ENCODE data around the gene IL6. TPM values are rescaled to one million over a fixed set of nuclear protein-coding genes. Genes with fewer than 3 reads are reported as not detected.

Gene IL6
- polyA plus RNA-seq, 2 of the 4 experiments (the other 2 are of a cell fraction) = 1.3 to 2.9 TPM

- FAIRE-seq = no peak
- Histone ChIP-seq H3K27ac (peak overlapping the region; percentile 76 to 82), H3K4me3 (no peak overlapping the region)
Measured at GRCh38 chr7:22717760-22718159, 9.2 kb upstream of the IL6 start.

GRCh38 chr7:22718200-22718711 lies 8.7 kb upstream of the IL6 start:
- ATAC-seq (peak; percentile 92 to 95), FAIRE-seq (peak; percentile 95), DNase-seq (ENCODE audit: low read depth in 1 of 2, low spot score in 1 of 2) (peak in 1 of 2 experiments; percentile 76)
- Histone ChIP-seq H3K4me3 (no peak overlapping the region), H3K4me1 (peaks cover 23% of the 10 kb centered on the region), H3K4me2 (peak overlapping the region; percentile 73), H3K9me3 (no peaks in the 10 kb centered on the region), H3K27ac (peak overlapping the region; percentile 76 to 82)
- CTCF ChIA-PET = interaction anchor here (1.4 to 6.4 kb wide), 5 partner anchors 8 to 341 kb away, joined by 3 to 62 read pairs (median 17); partner anchors contain the start of gene IL6
- POLR2A ChIA-PET = interaction anchor here (0.6 to 1.5 kb wide), 5 partner anchors 8 to 156 kb away, joined by 3 to 12 read pairs (median 3); partner anchors contain the start of gene IL6
- 13% methylated on average over 6 of the region's 6 CpGs for WGBS (ENCODE audit: missing lambda C conversion rate)
- TF ChIP-seq ZFP36 (IDR thresholded peaks at IDR 0.05; ENCODE audit: borderline replicate concordance, partially characterized antibody) (no peak), GATA3 (IDR thresholded peaks at IDR 0.05; ENCODE audit: borderline replicate concordance) (peak; percentile 75), SREBF2 (IDR thresholded peaks at IDR 0.05) (no peak), RNF2 (IDR thresholded peaks at IDR 0.05; ENCODE audit: borderline replicate concordance, low read depth) (no peak), CHD4 (IDR thresholded peaks at IDR 0.05; ENCODE audit: borderline replicate concordance) (no peak), E2F6 (IDR thresholded peaks at IDR 0.05; ENCODE audit: borderline replicate concordance, low read depth) (0 out of 2 replicates have a peak, but pooled peaks have one; percentile 44), JUNB (IDR thresholded peaks at IDR 0.05) (peak; percentile 88), TP53 (CRISPR knock-in tag; IDR thresholded peaks at IDR 0.05) (no peak), SMC3 (IDR thresholded peaks at IDR 0.05) (no peak), HOXB5 (CRISPR knock-in tag; IDR thresholded peaks at IDR 0.05) (no peak), POLR2AphosphoS2 (conservative IDR thresholded peaks at IDR 0.05; ENCODE audit: low read length) (no peak), FOSB (CRISPR knock-in tag; IDR thresholded peaks at IDR 0.05) (no peak), NR3C1 (IDR thresholded peaks at IDR 0.05) (no peak), RCOR1 (IDR thresholded peaks at IDR 0.05; ENCODE audit: low read depth, low read length) (no peak), RARB (CRISPR knock-in tag; IDR thresholded peaks at IDR 0.05) (no peak), EP300 (IDR thresholded peaks at IDR 0.05) (peak; percentile 72 to 77; a peak in 2 of 5 replicates), RFX5 (IDR thresholded peaks at IDR 0.05) (no peak), KDM5A (IDR thresholded peaks at IDR 0.05) (no peak), ESRRA (IDR thresholded peaks at IDR 0.05; ENCODE audit: borderline replicate concordance, low read length) (no peak), CTCF (IDR thresholded peaks at IDR 0.05) (no peak), MAFK (IDR thresholded peaks at IDR 0.05; ENCODE audit: partially characterized antibody) (peak; percentile 36), ATOH8 (CRISPR knock-in tag; IDR thresholded peaks at IDR 0.05; ENCODE audit: low read depth) (peak; percentile 46; the same call in 1 of the 2 replicates), HEYL (CRISPR knock-in tag; IDR thresholded peaks at IDR 0.05) (peak; percentile 45; the same call in 1 of the 2 replicates)
- TF ChIP-seq, protein P1, sequence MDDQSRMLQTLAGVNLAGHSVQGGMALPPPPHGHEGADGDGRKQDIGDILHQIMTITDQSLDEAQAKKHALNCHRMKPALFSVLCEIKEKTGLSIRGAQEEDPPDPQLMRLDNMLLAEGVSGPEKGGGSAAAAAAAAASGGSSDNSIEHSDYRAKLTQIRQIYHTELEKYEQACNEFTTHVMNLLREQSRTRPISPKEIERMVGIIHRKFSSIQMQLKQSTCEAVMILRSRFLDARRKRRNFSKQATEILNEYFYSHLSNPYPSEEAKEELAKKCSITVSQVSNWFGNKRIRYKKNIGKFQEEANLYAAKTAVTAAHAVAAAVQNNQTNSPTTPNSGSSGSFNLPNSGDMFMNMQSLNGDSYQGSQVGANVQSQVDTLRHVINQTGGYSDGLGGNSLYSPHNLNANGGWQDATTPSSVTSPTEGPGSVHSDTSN (IDR thresholded peaks at IDR 0.05) = no peak

More at GRCh38 chr7:22717760-22718159, 9.2 kb upstream of the IL6 start:
- ATAC-seq (peak; percentile 60 to 68), DNase-seq (ENCODE audit: low read depth in 1 of 2, low spot score in 1 of 2) (no peak)
- ChIA-PET CTCF (interaction anchor here (1.4 to 6.4 kb wide), 6 partner anchors 8 to 342 kb away, joined by 3 to 62 read pairs (median 12); partner anchors contain the start of gene IL6), POLR2A (interaction anchor here (0.7 to 1.5 kb wide), 3 partner anchors 9 to 156 kb away, joined by 3 to 4 read pairs (median 3); partner anchors contain the start of gene IL6)
- 44% methylated on average over 7 of the region's 7 CpGs for WGBS (ENCODE audit: missing lambda C conversion rate)
- Histone ChIP-seq H3K4me2 (peak overlapping the region; percentile 73), H3K4me1 (peaks cover 23% of the 10 kb centered on the region), H3K9me3 (no peaks in the 10 kb centered on the region)
- TF ChIP-seq RFX5 (IDR thresholded peaks at IDR 0.05) = no peak
- no peak for TF ChIP-seq RNF2 (IDR thresholded peaks at IDR 0.05; ENCODE audit: borderline replicate concordance, low read depth)
- TF ChIP-seq RAD21 (conservative IDR thresholded peaks at IDR 0.05 in 1 of 2, IDR thresholded peaks at IDR 0.05 in 1 of 2) = no peak
- no peak for TF ChIP-seq HOXB5 (CRISPR knock-in tag; IDR thresholded peaks at IDR 0.05)
- no peak for TF ChIP-seq CBX2 (IDR thresholded peaks at IDR 0.05; ENCODE audit: borderline replicate concordance, low read depth)
- no peak for TF ChIP-seq BHLHE40 (IDR thresholded peaks at IDR 0.05; ENCODE audit: low read depth, low read length)
- TF ChIP-seq KDM5A (IDR thresholded peaks at IDR 0.05) = no peak
- TF ChIP-seq CBX8 (IDR thresholded peaks at IDR 0.05) = no peak
- no peak for TF ChIP-seq USF2 (IDR thresholded peaks at IDR 0.05)
- TF ChIP-seq TFCP2L1 (CRISPR knock-in tag; IDR thresholded peaks at IDR 0.05) = no peak
- TF ChIP-seq ZFP36 (IDR thresholded peaks at IDR 0.05; ENCODE audit: borderline replicate concordance, partially characterized antibody) = no peak
- TF ChIP-seq ATOH8 (CRISPR knock-in tag; IDR thresholded peaks at IDR 0.05; ENCODE audit: low read depth) = no peak
- TF ChIP-seq HEYL (CRISPR knock-in tag; IDR thresholded peaks at IDR 0.05) = no peak
- TF ChIP-seq RARB (CRISPR knock-in tag; IDR thresholded peaks at IDR 0.05) = no peak
- no peak for TF ChIP-seq NPAS2 (CRISPR knock-in tag; IDR thresholded peaks at IDR 0.05; ENCODE audit: borderline replicate concordance)

Data from A549 (cell line).